Measurements from ENCODE around the gene ERO1B.

GRCh38 chr1:236315092-236315491 is 33.3 kb upstream of the ERO1B start:
- TF ChIP-seq CTCF (IDR thresholded peaks at IDR 0.05), result no peak
- TF ChIP-seq POLR2A (IDR thresholded peaks at IDR 0.05), result no peak
- TF ChIP-seq POLR2AphosphoS5 (IDR thresholded peaks at IDR 0.05), result no peak
